WTC11 (cell line): ENCODE results near the gene KRTAP1-5.

ENCODE experiments used
- AFF4 ChIP-seq: sonication (generic); formaldehyde crosslinking; IDR thresholded peaks from 2 replicates; pipeline ENCODE4 v1.8.1; 2023; ENCODE audit warnings: mild to moderate bottlenecking, missing genetic modification reagents, borderline replicate concordance
- CTCF ChIP-seq: fragments of 200-600 bp; IDR thresholded peaks from 2 replicates; pipeline ENCODE4 v1.8.0; 2022; ENCODE audit warnings: antibody characterized with exemption
- ESRRA ChIP-seq: sonication (generic); formaldehyde crosslinking; IDR thresholded peaks from 2 replicates; pipeline ENCODE4 v1.8.1; 2022; ENCODE audit warnings: mild to moderate bottlenecking, missing genetic modification reagents, borderline replicate concordance
- FOXJ3 ChIP-seq: sonication (generic); formaldehyde crosslinking; IDR thresholded peaks from 2 replicates; pipeline ENCODE4 v1.9.0; 2021; ENCODE audit warnings: missing genetic modification reagents, mild to moderate bottlenecking, borderline replicate concordance
- FOXP4 ChIP-seq: sonication (generic); formaldehyde crosslinking; IDR thresholded peaks from 2 replicates; pipeline ENCODE4 v1.8.0; 2022; ENCODE audit warnings: mild to moderate bottlenecking, missing genetic modification reagents
- NFYB ChIP-seq: sonication (generic); formaldehyde crosslinking; conservative IDR thresholded peaks from 2 replicates; pipeline ENCODE4 v1.8.0; 2022; ENCODE audit warnings: low read depth, missing genetic modification reagents
- PRRX2 ChIP-seq: fragments of 250-450 bp; sonication (Bioruptor Pico); IDR thresholded peaks from 2 replicates; pipeline ENCODE4 v1.8.0; 2021; ENCODE audit warnings: mild to moderate bottlenecking
- TEAD1 ChIP-seq: sonication (generic); formaldehyde crosslinking; IDR thresholded peaks from 2 replicates; pipeline ENCODE4 v1.8.0; 2022; ENCODE audit warnings: mild to moderate bottlenecking, missing genetic modification reagents
- ZNF121 ChIP-seq: sonication (generic); formaldehyde crosslinking; IDR thresholded peaks from 2 replicates; pipeline ENCODE4 v1.8.0; 2023; ENCODE audit warnings: missing genetic modification reagents
- ZNF512 ChIP-seq: sonication (generic); formaldehyde crosslinking; IDR thresholded peaks from 2 replicates; pipeline ENCODE4 v1.8.1; 2022; ENCODE audit warnings: missing genetic modification reagents, borderline replicate concordance
- ZSCAN18 ChIP-seq: fragments of 250-450 bp; sonication (Bioruptor Pico); IDR thresholded peaks from 2 replicates; pipeline ENCODE4 v2.1.2; 2022; ENCODE audit warnings: mild to moderate bottlenecking, moderate library complexity

- TF ChIP-seq ZNF512 (CRISPR knock-in tag) (no peak), CTCF (no peak), PRRX2 (CRISPR knock-in tag) (no peak), FOXP4 (CRISPR knock-in tag) (no peak), AFF4 (CRISPR knock-in tag) (no peak), ZNF121 (CRISPR knock-in tag) (no peak), NFYB (no peak), TEAD1 (no peak), FOXJ3 (CRISPR knock-in tag) (no peak), ESRRA (CRISPR knock-in tag) (no peak), ZSCAN18 (CRISPR knock-in tag) (no peak)
Measured at GRCh38 chr17:40981115-40981514, 45.9 kb downstream of the KRTAP1-5 start.
